Nephron (organoid): ENCODE data around the gene KIF21A.

Experiments used
- H3K27ac Mint-ChIP-seq, 3 experiments: 2 replicates each; pipeline ENCODE4 v1.8.0; 2020; ENCODE audit warnings: mixed read lengths in 3 of 3, mild to moderate bottlenecking in 2 of 3, moderate library complexity in 1 of 3
- H3K27me3 Mint-ChIP-seq: 2 replicates; pipeline ENCODE4 v1.8.0; 2021; ENCODE audit warnings: low read depth, mild to moderate bottlenecking, moderate library complexity, mixed read lengths
- H3K36me3 Mint-ChIP-seq: 2 replicates; pipeline ENCODE4 v1.8.0; 2020; ENCODE audit warnings: low read depth, mixed read lengths
- H3K4me1 Mint-ChIP-seq: 2 replicates; pipeline ENCODE4 v1.8.0; 2020; ENCODE audit warnings: mixed read lengths
- H3K4me3 Mint-ChIP-seq, 3 experiments: 2 replicates each; pipeline ENCODE4 v1.8.0; 2020; ENCODE audit warnings: mild to moderate bottlenecking in 3 of 3, mixed read lengths in 3 of 3, moderate library complexity in 2 of 3
- H3K9me3 Mint-ChIP-seq: 2 replicates; pipeline ENCODE4 v1.8.0; 2020; ENCODE audit warnings: mixed read lengths
- CTCF ChIP-seq, 3 experiments: fragments of 200-600 bp; sonication (generic); IDR thresholded peaks; one replicate each; pipeline ENCODE4 v1.5.0; 2021; ENCODE audit warnings: antibody characterized with exemption in 3 of 3; ENCODE audit not compliant: unreplicated experiment in 3 of 3

KIF21A gene

GRCh38 chr12:39319180-39319579 lies 123.7 kb downstream of the KIF21A start:
- Mint-ChIP-seq H3K27me3 (no peaks in the 10 kb centered on the region), H3K4me1 (no peaks in the 10 kb centered on the region), H3K9me3 (no peaks in the 10 kb centered on the region), H3K36me3 (no peaks in the 10 kb centered on the region), H3K4me3 (no peak overlapping the region), H3K27ac (no peak overlapping the region)
- no peak for TF ChIP-seq CTCF (IDR thresholded peaks at IDR 0.05; ENCODE audit: unreplicated experiment in 3 of 3)

GRCh38 chr12:39314547-39314946 lies 128.4 kb downstream of the KIF21A start:
- Mint-ChIP-seq H3K36me3 (peaks cover 6% of the 10 kb centered on the region), H3K9me3 (no peaks in the 10 kb centered on the region)
- TF ChIP-seq CTCF (IDR thresholded peaks at IDR 0.05; ENCODE audit: unreplicated experiment in 3 of 3): no peak

DNA sequence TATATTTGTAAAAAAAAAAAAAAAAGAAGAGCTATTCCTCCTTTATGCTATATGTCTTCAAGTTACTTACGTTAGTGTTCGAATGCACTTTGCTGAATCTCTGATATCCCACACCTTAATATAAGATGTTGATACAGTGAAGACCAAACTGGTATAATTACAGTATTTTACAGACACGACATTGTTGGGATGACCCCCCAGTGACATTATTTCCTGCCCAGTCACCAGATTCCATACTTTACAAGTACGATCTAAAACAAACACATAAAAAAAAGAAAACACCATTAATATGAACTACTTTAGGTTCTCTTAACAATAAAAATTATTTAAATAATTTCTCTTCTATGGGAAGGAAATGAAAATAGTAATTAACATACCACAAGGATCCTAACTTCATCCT lies 133.4 kb downstream of the KIF21A start:
- Mint-ChIP-seq H3K4me1 (no peaks in the 10 kb centered on the region), H3K27me3 (no peaks in the 10 kb centered on the region), H3K4me3 (no peak overlapping the region), H3K36me3 (peaks cover 22% of the 10 kb centered on the region), H3K9me3 (no peaks in the 10 kb centered on the region), H3K27ac (no peak overlapping the region)
- TF ChIP-seq CTCF (IDR thresholded peaks at IDR 0.05; ENCODE audit: unreplicated experiment in 3 of 3): no peak

More at GRCh38 chr12:39314547-39314946, 128.4 kb downstream of the KIF21A start:
- Mint-ChIP-seq H3K27ac (no peak overlapping the region), H3K4me3 (no peak overlapping the region), H3K27me3 (no peaks in the 10 kb centered on the region), H3K4me1 (no peaks in the 10 kb centered on the region)

DNA sequence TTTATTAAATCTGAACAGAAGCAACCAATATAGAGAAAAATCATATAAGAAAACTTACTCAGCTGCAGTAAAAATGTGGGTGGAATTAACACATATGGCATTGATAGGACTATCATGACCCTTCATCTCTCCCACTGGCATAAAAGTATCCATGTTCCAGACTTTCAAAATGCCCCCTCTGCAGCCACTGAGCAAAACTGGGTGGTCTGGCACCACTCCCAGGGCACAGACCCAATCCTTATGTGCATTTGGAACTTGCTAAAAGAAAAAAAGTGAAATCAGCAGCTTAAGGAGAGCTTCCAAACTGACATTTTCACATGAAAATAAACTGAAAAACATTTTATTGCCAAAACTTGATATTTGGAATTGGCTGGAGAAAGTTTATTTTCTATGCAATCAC lies 141.5 kb downstream of the KIF21A start:
- H3K36me3 Mint-ChIP-seq: peaks cover 20% of the 10 kb centered on the region

GRCh38 chr12:39300799-39301198 lies 142.1 kb downstream of the KIF21A start:
- peaks cover 22% of the 10 kb centered on the region for H3K36me3 Mint-ChIP-seq
- no peaks in the 10 kb centered on the region for H3K27me3 Mint-ChIP-seq
- TF ChIP-seq CTCF (IDR thresholded peaks at IDR 0.05; ENCODE audit: unreplicated experiment in 3 of 3): no peak
- H3K27ac Mint-ChIP-seq: no peak overlapping the region
- H3K4me1 Mint-ChIP-seq: peaks cover 4% of the 10 kb centered on the region
- no peak overlapping the region for H3K4me3 Mint-ChIP-seq
- H3K9me3 Mint-ChIP-seq: no peaks in the 10 kb centered on the region

More for the DNA sequence above, 141.5 kb downstream of the KIF21A start:
- Mint-ChIP-seq H3K27me3 (no peaks in the 10 kb centered on the region), H3K9me3 (no peaks in the 10 kb centered on the region), H3K27ac (no peak overlapping the region), H3K4me1 (peaks cover 4% of the 10 kb centered on the region), H3K4me3 (no peak overlapping the region)
- TF ChIP-seq CTCF (IDR thresholded peaks at IDR 0.05; ENCODE audit: unreplicated experiment in 3 of 3): no peak

- H3K27me3 Mint-ChIP-seq: no peaks in the 10 kb centered on the region
- TF ChIP-seq CTCF (IDR thresholded peaks at IDR 0.05; ENCODE audit: unreplicated experiment in 3 of 3): no peak
- no peaks in the 10 kb centered on the region for H3K9me3 Mint-ChIP-seq
- peaks cover 8% of the 10 kb centered on the region for H3K36me3 Mint-ChIP-seq
- H3K4me1 Mint-ChIP-seq: peaks cover 12% of the 10 kb centered on the region
- no peak overlapping the region for H3K27ac Mint-ChIP-seq
- H3K4me3 Mint-ChIP-seq: no peak overlapping the region
Measured at GRCh38 chr12:39297891-39298290, 145.0 kb downstream of the KIF21A start.
